ENCODE data around the gene DNAH17.
"Not testable (repeated sequence)": the region's sequence is repeated elsewhere in the genome, so short reads cannot be mapped to it uniquely, and the experiment has no call there.

- TF ChIP-seq, protein P1, sequence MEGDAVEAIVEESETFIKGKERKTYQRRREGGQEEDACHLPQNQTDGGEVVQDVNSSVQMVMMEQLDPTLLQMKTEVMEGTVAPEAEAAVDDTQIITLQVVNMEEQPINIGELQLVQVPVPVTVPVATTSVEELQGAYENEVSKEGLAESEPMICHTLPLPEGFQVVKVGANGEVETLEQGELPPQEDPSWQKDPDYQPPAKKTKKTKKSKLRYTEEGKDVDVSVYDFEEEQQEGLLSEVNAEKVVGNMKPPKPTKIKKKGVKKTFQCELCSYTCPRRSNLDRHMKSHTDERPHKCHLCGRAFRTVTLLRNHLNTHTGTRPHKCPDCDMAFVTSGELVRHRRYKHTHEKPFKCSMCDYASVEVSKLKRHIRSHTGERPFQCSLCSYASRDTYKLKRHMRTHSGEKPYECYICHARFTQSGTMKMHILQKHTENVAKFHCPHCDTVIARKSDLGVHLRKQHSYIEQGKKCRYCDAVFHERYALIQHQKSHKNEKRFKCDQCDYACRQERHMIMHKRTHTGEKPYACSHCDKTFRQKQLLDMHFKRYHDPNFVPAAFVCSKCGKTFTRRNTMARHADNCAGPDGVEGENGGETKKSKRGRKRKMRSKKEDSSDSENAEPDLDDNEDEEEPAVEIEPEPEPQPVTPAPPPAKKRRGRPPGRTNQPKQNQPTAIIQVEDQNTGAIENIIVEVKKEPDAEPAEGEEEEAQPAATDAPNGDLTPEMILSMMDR (IDR thresholded peaks at IDR 0.05) = not testable (repeated sequence)
- TF ChIP-seq POLR2A, POLR2AphosphoS5 (IDR thresholded peaks at IDR 0.05): not testable (repeated sequence)
Observed at GRCh38 chr17:78466109-78466785, 110.9 kb downstream of the DNAH17 start.
